CD14-positive monocyte (primary cell): ENCODE data around the gene OSBPL10. TPM values are rescaled to one million over a fixed set of nuclear protein-coding genes. Genes with fewer than 3 reads are reported as not detected.

ENCODE experiments used
- DNase-seq, 3 donors: peaks; one replicate each; pipeline ENCODE4 v3.0.0-alpha.2; 2011 to 2022
- H2AFZ ChIP-seq: 2 replicates; pipeline ENCODE4 v1.6.0; 2012; ENCODE audit warnings: mild to moderate bottlenecking, low read depth, low read length, inconsistent platforms; ENCODE audit not compliant: insufficient read depth, poor library complexity, severe bottlenecking
- H3K27ac ChIP-seq, 2 donors: 1 replicate in 1 of 2; 2 replicates in 1 of 2; pipeline ENCODE4 v1.5.1; 2012 to 2013; ENCODE audit warnings: low read length in 2 of 2, control low read depth in 1 of 2, inconsistent platforms in 1 of 2, low read depth in 1 of 2, mild to moderate bottlenecking in 1 of 2
- H3K27me3 ChIP-seq, 2 donors: one replicate each; pipeline versions ENCODE4 v1.6.0 to v1.6.1; 2011 to 2013; ENCODE audit warnings: low read length in 2 of 2; ENCODE audit not compliant: control insufficient read depth in 2 of 2, insufficient read depth in 2 of 2
- H3K36me3 ChIP-seq, 2 donors: replicated peaks in 1 of 2; 1 replicate in 1 of 2; 2 replicates in 1 of 2; pipeline versions ENCODE4 v1.5.1 to v1.6.1; 2012 to 2013; ENCODE audit warnings: low read length in 2 of 2, control low read depth in 1 of 2, inconsistent platforms in 1 of 2, mild to moderate bottlenecking in 1 of 2; ENCODE audit not compliant: insufficient read depth in 2 of 2, control insufficient read depth in 1 of 2
- H3K4me1 ChIP-seq, 2 donors: 1 replicate in 1 of 2; 2 replicates in 1 of 2; pipeline versions ENCODE4 v1.5.1 to v1.6.1; 2012 to 2013; ENCODE audit warnings: low read length in 2 of 2, control low read depth in 1 of 2, inconsistent platforms in 1 of 2, mild to moderate bottlenecking in 1 of 2, moderate library complexity in 1 of 2; ENCODE audit not compliant: insufficient read depth in 2 of 2, control insufficient read depth in 1 of 2
- H3K4me2 ChIP-seq: replicated peaks from 2 replicates; pipeline ENCODE3; 2012; ENCODE audit warnings: low read length, moderate library complexity, mild to moderate bottlenecking; ENCODE audit not compliant: poor library complexity, severe bottlenecking; ENCODE audit errors: extremely low read depth
- H3K4me3 ChIP-seq, 3 experiments: fragments of 200-600 bp in 1 of 3; sonication (generic) in 1 of 3; replicated peaks in 1 of 3; 1 replicate in 2 of 3; 2 replicates in 1 of 3; pipeline ENCODE4 v1.5.1; 2011 to 2013; ENCODE audit warnings: low read length in 3 of 3, mild to moderate bottlenecking in 3 of 3, control low read depth in 2 of 3, low read depth in 2 of 3, inconsistent platforms in 1 of 3, moderate library complexity in 1 of 3
- H3K79me2 ChIP-seq: 2 replicates; pipeline ENCODE4 v1.6.0; 2012; ENCODE audit warnings: mild to moderate bottlenecking, control low read depth, inconsistent platforms, low read length, moderate library complexity; ENCODE audit not compliant: insufficient read depth
- H3K9ac ChIP-seq: 2 replicates; pipeline ENCODE4 v1.6.0; 2017; ENCODE audit warnings: low read length, mild to moderate bottlenecking; ENCODE audit not compliant: insufficient read depth, poor library complexity, severe bottlenecking
- H3K9me3 ChIP-seq, 2 donors: replicated peaks in 1 of 2; 1 replicate in 1 of 2; 2 replicates in 1 of 2; pipeline versions ENCODE4 v1.5.1 to v1.6.1; 2012 to 2013; ENCODE audit warnings: low read length in 2 of 2, control low read depth in 1 of 2; ENCODE audit not compliant: control insufficient read depth in 1 of 2, insufficient read depth in 1 of 2
- H4K20me1 ChIP-seq: 2 replicates; pipeline ENCODE4 v1.6.0; 2012; ENCODE audit warnings: mild to moderate bottlenecking, low read length, control low read depth, moderate library complexity; ENCODE audit not compliant: insufficient read depth
- H3K27ac Mint-ChIP-seq, 7 donors: one replicate each; pipeline ENCODE4 v1.8.0; 2020; ENCODE audit warnings: mild to moderate bottlenecking in 7 of 7, mixed read lengths in 7 of 7, moderate library complexity in 6 of 7, inconsistent platforms in 2 of 7
- H3K27me3 Mint-ChIP-seq, 3 donors: one replicate each; pipeline ENCODE4 v1.8.0; 2021 to 2022; ENCODE audit warnings: low read depth in 3 of 3, mild to moderate bottlenecking in 3 of 3, mixed read lengths in 3 of 3, moderate library complexity in 3 of 3, inconsistent platforms in 1 of 3
- H3K36me3 Mint-ChIP-seq, 2 donors: one replicate each; pipeline ENCODE4 v1.8.0; 2020; ENCODE audit warnings: mixed read lengths in 2 of 2, inconsistent platforms in 1 of 2, mild to moderate bottlenecking in 1 of 2
- H3K4me1 Mint-ChIP-seq: one replicate; pipeline ENCODE4 v1.8.0; 2020; ENCODE audit warnings: mild to moderate bottlenecking, mixed read lengths
- H3K4me3 Mint-ChIP-seq, 2 donors: one replicate each; pipeline ENCODE4 v1.8.0; 2020; ENCODE audit warnings: mild to moderate bottlenecking in 2 of 2, mixed read lengths in 2 of 2, moderate library complexity in 1 of 2
- H3K9me3 Mint-ChIP-seq, 7 donors: one replicate each; pipeline ENCODE4 v1.8.0; 2020 to 2022; ENCODE audit warnings: mixed read lengths in 7 of 7, mild to moderate bottlenecking in 6 of 7, moderate library complexity in 6 of 7, inconsistent platforms in 2 of 7
- CTCF ChIP-seq: fragments of 200-600 bp; IDR thresholded peaks from one replicate; pipeline ENCODE4 v1.8.0; 2022; ENCODE audit warnings: antibody characterized with exemption, mild to moderate bottlenecking
- WGBS: methylation state at CpG from one replicate; pipeline ENCODE4 v1.1.5; 2013; ENCODE audit warnings: missing lambda C conversion rate; ENCODE audit not compliant: insufficient coverage; 5-methylcytosine and 5-hydroxymethylcytosine counted together
- intact Hi-C, 2 donors: fragments of 100-400 bp; cut with micrococcal nuclease; formaldehyde crosslinking; loops; one replicate each; pipeline versions ENCODE4 v1.15.0 to v1.15.1; 2023
- polyA plus RNA-seq, 3 donors: library from polyadenylated mRNA; depleted of rRNA in 1 of 3; unstranded in 2 of 3; stranded (reverse) in 1 of 3; fragments of 300-500 nt in 2 of 3; fragments of >200 nt in 1 of 3; fragmentation: Illumina TruSeq in 2 of 3; gene quantifications; 1 replicate in 2 of 3; 2 replicates in 1 of 3; pipeline ENCODE4 v1.2.3, GENCODE V29; 2012 to 2021

The OSBPL10 gene
- polyA plus RNA-seq, 3 donors = 0.03 TPM; not detected in 2

- WGBS = no CpG with 5 or more reads among the region's 1 CpG
Observed at GRCh38 chr3:31828007-31828406, 153.1 kb downstream of the OSBPL10 start.

GRCh38 chr3:31823184-31823583, 157.9 kb downstream of the OSBPL10 start:
- intact Hi-C loops = no loop called here
- 100% methylated on average over 1 of the region's 3 CpGs for WGBS
- H3K27me3 ChIP-seq = no peaks in the 10 kb centered on the region
- H3K9me3 Mint-ChIP-seq = peaks cover 0 to 2% (median 0%) of the 10 kb centered on the region in 7 donors
- no peaks in the 10 kb centered on the region for H4K20me1 ChIP-seq
- no peak overlapping the region for H3K27ac Mint-ChIP-seq
- H3K4me1 ChIP-seq = no peaks in the 10 kb centered on the region
- H3K9ac ChIP-seq = no peak overlapping the region
- H3K79me2 ChIP-seq = no peaks in the 10 kb centered on the region
- H2AFZ ChIP-seq = no peak overlapping the region
- H3K36me3 Mint-ChIP-seq = peaks cover 0 to 2% of the 10 kb centered on the region in 2 donors
- no peaks in the 10 kb centered on the region for H3K9me3 ChIP-seq
- H3K4me3 Mint-ChIP-seq = no peak overlapping the region
- no peaks in the 10 kb centered on the region for H3K4me1 Mint-ChIP-seq
- H3K27me3 Mint-ChIP-seq = peaks cover 0 to 1% (median 0%) of the 10 kb centered on the region in 3 donors
- TF ChIP-seq CTCF = no peak
- DNase-seq = no peak
- H3K36me3 ChIP-seq = no peaks in the 10 kb centered on the region
- H3K27ac ChIP-seq = no peak overlapping the region
- H3K4me3 ChIP-seq = no peak overlapping the region
- no peak overlapping the region for H3K4me2 ChIP-seq

More at GRCh38 chr3:31828007-31828406, 153.1 kb downstream of the OSBPL10 start:
- Mint-ChIP-seq H3K27ac (no peak overlapping the region), H3K4me3 (no peak overlapping the region), H3K4me1 (no peaks in the 10 kb centered on the region), H3K27me3 (peaks cover 0 to 4% (median 0%) of the 10 kb centered on the region in 3 donors), H3K9me3 (no peaks in the 10 kb centered on the region), H3K36me3 (no peaks in the 10 kb centered on the region)
- Histone ChIP-seq H3K9me3 (no peaks in the 10 kb centered on the region), H3K36me3 (no peaks in the 10 kb centered on the region), H3K79me2 (no peaks in the 10 kb centered on the region), H3K27me3 (no peaks in the 10 kb centered on the region), H3K4me2 (no peak overlapping the region), H3K27ac (no peak overlapping the region), H3K4me1 (no peaks in the 10 kb centered on the region), H3K9ac (no peak overlapping the region), H3K4me3 (no peak overlapping the region), H2AFZ (no peak overlapping the region), H4K20me1 (no peaks in the 10 kb centered on the region)
- intact Hi-C loops = no loop called here
- no peak for DNase-seq
- no peak for TF ChIP-seq CTCF
